IMR-90 (cell line): Measurements from ENCODE around the gene MFGE8. TPM values are rescaled to one million over a fixed set of nuclear protein-coding genes. Genes with fewer than 3 reads are reported as not detected.
A peak's percentile ranks its signal among the peaks of the same experiment; 100 is the strongest.

Experiments used
- ATAC-seq: fragments of 200-7000 bp; cut with Tn5 transposase; 2 replicates; pipeline ENCODE4 v1.9.1; 2020; ENCODE audit warnings: low read depth, mild to moderate bottlenecking, moderate library complexity
- BruUV-seq: library from RNA; stranded (reverse); fragments of 400-500 nt; replicated peaks from 2 replicates; lab custom pipeline; 2021; lab: Mats Ljungman, UMichigan
- CTCF ChIA-PET: fragments of 300-600 bp; formaldehyde crosslinking; extraction: SDS; loops from one replicate; lab custom pipeline; 2021; ENCODE audit warnings: antibody characterized with exemption; lab: Yijun Ruan, JAX
- POLR2A ChIA-PET: fragments of 300-600 bp; sonication (Branson Sonifier 250); formaldehyde crosslinking; loops from one replicate; lab custom pipeline; 2022; ENCODE audit warnings: antibody characterized with exemption; ENCODE audit not compliant: unreplicated experiment; lab: Charles Lee
- DNase-seq: peaks from one replicate; pipeline ENCODE4 v3.0.0; 2013
- H2AFZ ChIP-seq: replicated peaks from 2 replicates; pipeline ENCODE3; 2013; ENCODE audit warnings: low read length, mild to moderate bottlenecking; ENCODE audit not compliant: poor library complexity
- H2AK5ac ChIP-seq: 2 replicates; pipeline ENCODE4 v1.6.1; 2013; ENCODE audit warnings: low read depth, low read length, inconsistent platforms
- H2AK9ac ChIP-seq: replicated peaks from 2 replicates; pipeline ENCODE3; 2013; ENCODE audit warnings: mild to moderate bottlenecking, low read depth, low read length, moderate library complexity; ENCODE audit not compliant: poor library complexity
- H2BK120ac ChIP-seq: 2 replicates; pipeline ENCODE4 v1.6.1; 2013; ENCODE audit warnings: low read depth, low read length, inconsistent platforms
- H2BK15ac ChIP-seq: 3 replicates; pipeline ENCODE4 v1.6.1; 2013; ENCODE audit warnings: low read depth, low read length, inconsistent platforms
- H2BK20ac ChIP-seq: 2 replicates; pipeline ENCODE4 v1.6.1; 2013; ENCODE audit warnings: low read depth, mild to moderate bottlenecking, inconsistent platforms, low read length, moderate library complexity
- H2BK5ac ChIP-seq: 2 replicates; pipeline ENCODE4 v1.6.1; 2013; ENCODE audit warnings: mild to moderate bottlenecking, low read depth, low read length, inconsistent platforms; ENCODE audit not compliant: poor library complexity, severe bottlenecking
- H3K14ac ChIP-seq: replicated peaks from 2 replicates; pipeline ENCODE4 v1.6.1; 2013; ENCODE audit warnings: low read depth, low read length, inconsistent platforms
- H3K18ac ChIP-seq: 2 replicates; pipeline ENCODE4 v1.6.1; 2013; ENCODE audit warnings: low read depth, low read length, control low read depth
- H3K23ac ChIP-seq: 2 replicates; pipeline ENCODE4 v1.6.1; 2013; ENCODE audit warnings: low read depth, low read length, inconsistent platforms
- H3K27ac ChIP-seq: 2 replicates; pipeline ENCODE4 v1.5.1; 2013; ENCODE audit warnings: mild to moderate bottlenecking, control low read depth, low read length; ENCODE audit not compliant: insufficient read depth
- H3K27me3 ChIP-seq: 2 replicates; pipeline ENCODE4 v1.6.1; 2013; ENCODE audit warnings: low read length; ENCODE audit not compliant: control insufficient read depth, insufficient read depth
- H3K36me3 ChIP-seq: 2 replicates; pipeline ENCODE4 v1.6.1; 2013; ENCODE audit warnings: low read length, mixed read lengths; ENCODE audit not compliant: control insufficient read depth, insufficient read depth
- H3K4ac ChIP-seq: 2 replicates; pipeline ENCODE4 v1.6.1; 2013; ENCODE audit warnings: low read depth, low read length, inconsistent platforms
- H3K4me1 ChIP-seq: 2 replicates; pipeline ENCODE4 v1.6.1; 2013; ENCODE audit warnings: low read length, mixed read lengths; ENCODE audit not compliant: control insufficient read depth, insufficient read depth
- H3K4me2 ChIP-seq: 2 replicates; pipeline ENCODE4 v1.6.1; 2013; ENCODE audit warnings: low read depth, mild to moderate bottlenecking, control low read depth, low read length, moderate library complexity
- H3K4me3 ChIP-seq: 2 replicates; pipeline ENCODE4 v1.5.1; 2013; ENCODE audit warnings: low read depth, mild to moderate bottlenecking, control low read depth, low read length, moderate library complexity; ENCODE audit not compliant: insufficient read depth
- H3K56ac ChIP-seq: 2 replicates; pipeline ENCODE4 v1.6.1; 2013; ENCODE audit warnings: low read length, inconsistent platforms; ENCODE audit not compliant: insufficient read depth; ENCODE audit errors: extremely low read depth
- H3K79me1 ChIP-seq, 2 experiments: 2 replicates each; pipeline ENCODE4 v1.6.1; 2013; ENCODE audit warnings: low read length in 2 of 2, inconsistent platforms in 1 of 2, low read depth in 1 of 2
- H3K9ac ChIP-seq: 2 replicates; pipeline ENCODE4 v1.6.1; 2013; ENCODE audit warnings: low read depth, low read length, control low read depth
- H3K9me1 ChIP-seq: 2 replicates; pipeline ENCODE4 v1.6.1; 2013; ENCODE audit warnings: low read length, inconsistent platforms; ENCODE audit not compliant: insufficient read depth
- H3K9me3 ChIP-seq: 2 replicates; pipeline ENCODE4 v1.6.1; 2013; ENCODE audit warnings: low read length; ENCODE audit not compliant: control insufficient read depth, insufficient read depth
- H4K20me1 ChIP-seq: 2 replicates; pipeline ENCODE4 v1.6.1; 2013; ENCODE audit warnings: low read length, inconsistent platforms; ENCODE audit not compliant: insufficient read depth
- H4K5ac ChIP-seq: 2 replicates; pipeline ENCODE4 v1.6.1; 2013; ENCODE audit warnings: mild to moderate bottlenecking, low read depth, low read length, control low read depth
- H4K8ac ChIP-seq, 2 experiments: 2 replicates each; pipeline ENCODE4 v1.6.1; 2013; ENCODE audit warnings: low read depth in 2 of 2, low read length in 2 of 2, control low read depth in 1 of 2, inconsistent platforms in 1 of 2
- H4K91ac ChIP-seq: 2 replicates; pipeline ENCODE4 v1.6.1; 2013; ENCODE audit warnings: low read depth, low read length, inconsistent platforms; ENCODE audit not compliant: insufficient read depth
- BHLHE40 ChIP-seq: fragments of 150-350 bp; IDR thresholded peaks from 2 replicates; pipeline ENCODE4 v1.6.1; 2016; ENCODE audit warnings: mild to moderate bottlenecking, low read depth, low read length
- CHD1 ChIP-seq: IDR thresholded peaks from 2 replicates; pipeline ENCODE4 v1.6.1; 2012; ENCODE audit warnings: low read depth, low read length, improper control_type of control experiment
- MAFK ChIP-seq: IDR thresholded peaks from 2 replicates; pipeline ENCODE4 v1.6.1; 2012; ENCODE audit warnings: low read depth, low read length, improper control_type of control experiment
- MAZ ChIP-seq: IDR thresholded peaks from 2 replicates; pipeline ENCODE4 v1.6.1; 2012; ENCODE audit warnings: low read depth, mild to moderate bottlenecking, low read length, improper control_type of control experiment, moderate library complexity, borderline replicate concordance
- MXI1 ChIP-seq: IDR thresholded peaks from 2 replicates; pipeline ENCODE4 v1.6.1; 2012; ENCODE audit warnings: low read depth, mild to moderate bottlenecking, low read length, moderate library complexity, borderline replicate concordance
- POLR2A ChIP-seq: IDR thresholded peaks from 2 replicates; pipeline ENCODE4 v1.6.1; 2012; ENCODE audit warnings: mild to moderate bottlenecking, low read depth, low read length
- RAD21 ChIP-seq: IDR thresholded peaks from 2 replicates; pipeline ENCODE4 v1.6.1; 2012; ENCODE audit warnings: low read length, improper control_type of control experiment
- SMC3 ChIP-seq: fragments of 150-350 bp; IDR thresholded peaks from 2 replicates; pipeline ENCODE4 v1.6.1; 2016; ENCODE audit warnings: low read depth, mild to moderate bottlenecking, antibody characterized with exemption, low read length, moderate library complexity
- WGBS, 2 experiments: methylation state at CpG; one replicate each; pipeline versions ENCODE4 v1.1.5 to v1.1.7; 2013; ENCODE audit warnings: missing lambda C conversion rate in 2 of 2; ENCODE audit not compliant: insufficient read length in 1 of 2; ENCODE audit errors: extremely low coverage in 2 of 2; 5-methylcytosine and 5-hydroxymethylcytosine counted together
- dilution Hi-C: fragments of 300-500 bp; cut with HindIII; formaldehyde crosslinking; loops from one replicate; pipeline ENCODE4 v1.14.3; 2018; ENCODE audit warnings: low sequenced_read_pairs; ENCODE audit not compliant: unreplicated experiment
- in situ Hi-C: fragments of 300-500 bp; cut with MboI; formaldehyde crosslinking; loops from 3 replicates; pipeline ENCODE4 v1.14.3; 2019; ENCODE audit warnings: low sequenced_read_pairs, inconsistent platforms, mixed read lengths
- intact Hi-C: fragments of 100-400 bp; cut with micrococcal nuclease; formaldehyde crosslinking; loops from 2 replicates; pipeline ENCODE4 v1.10.0; 2022
- polyA plus RNA-seq, 3 experiments: library from polyadenylated mRNA; depleted of rRNA; stranded (reverse); fragments of >200 nt; gene quantifications; 2 replicates each; pipeline ENCODE4 v1.2.3, GENCODE V29; 2012; ENCODE audit warnings: low replicate concordance in 1 of 3
- total RNA-seq: library from RNA; depleted of rRNA; stranded (reverse); fragments of >200 nt; gene quantifications from 2 replicates; pipeline ENCODE4 v1.2.3, GENCODE V29; 2012
- TF ChIP-seq, protein P1 (sequence below): fragments of 150-350 bp; IDR thresholded peaks from 2 replicates; pipeline ENCODE4 v1.6.1; 2017; ENCODE audit warnings: mild to moderate bottlenecking, antibody characterized with exemption, low read length, low read depth
- TF ChIP-seq, protein P2 (sequence below): fragments of 150-350 bp; IDR thresholded peaks from 2 replicates; pipeline ENCODE4 v1.6.1; 2016; ENCODE audit warnings: low read depth, mild to moderate bottlenecking, low read length, moderate library complexity, borderline replicate concordance
- TF ChIP-seq, protein P3 (sequence below): conservative IDR thresholded peaks from 2 replicates; pipeline ENCODE4 v1.5.1; 2012; ENCODE audit warnings: mild to moderate bottlenecking, low read depth, low read length, improper control_type of control experiment

MFGE8 gene
- total and polyA plus RNA-seq, 2 of the 4 experiments (the other 2 are of a cell fraction) = 232 to 1,912 TPM

DNA sequence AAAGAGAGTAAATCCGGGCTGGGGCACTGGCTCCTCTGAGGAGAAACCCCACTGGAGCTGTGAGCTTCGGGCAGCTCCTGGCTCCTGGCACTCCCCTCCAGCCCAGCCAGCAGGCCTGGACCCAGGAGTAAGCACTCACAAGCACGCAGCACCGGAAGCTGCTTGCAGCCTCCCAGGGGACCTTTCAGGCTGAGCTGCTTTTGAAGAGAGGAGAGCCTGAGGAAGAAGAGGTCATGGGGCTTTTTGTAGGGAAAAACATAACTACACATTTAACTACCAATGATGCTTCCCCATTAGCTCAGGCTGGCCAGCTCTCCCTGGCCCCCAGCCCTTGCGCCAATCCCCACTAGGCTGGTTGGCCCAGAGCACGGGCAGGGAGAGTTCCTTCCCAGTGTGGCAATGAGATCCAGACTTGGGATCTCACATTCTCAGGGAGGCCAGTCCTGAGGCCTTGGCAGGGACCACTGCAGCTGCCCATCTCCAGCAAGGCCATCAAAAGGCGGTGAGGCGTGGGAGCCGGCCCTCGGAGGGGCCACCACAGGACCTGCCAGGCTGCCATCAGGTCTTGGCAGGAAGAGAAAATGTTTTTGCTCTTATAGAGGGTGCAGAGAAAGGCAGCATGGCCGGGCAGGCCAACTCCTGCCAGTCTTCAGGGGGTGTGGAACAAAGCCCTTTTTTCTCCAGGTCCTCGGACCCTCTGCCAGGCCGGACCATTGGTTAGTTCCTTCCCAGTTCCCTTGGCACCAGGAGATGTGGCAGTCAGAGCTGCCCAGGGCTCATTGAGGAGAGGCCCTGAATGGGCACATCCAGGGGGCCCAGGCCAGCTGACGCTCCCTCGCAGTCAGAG, 41.5 kb upstream of the MFGE8 start:
- ChIA-PET POLR2A (no interaction called here), CTCF (no interaction called here)
- Histone ChIP-seq H2AK5ac (no peak overlapping the region), H3K23ac (no peak overlapping the region), H3K4me3 (no peak overlapping the region), H3K18ac (no peak overlapping the region; the same call in 1 of the 2 replicates), H2BK20ac (no peak overlapping the region), H3K36me3 (no peaks in the 10 kb centered on the region), H2BK5ac (no peak overlapping the region), H3K14ac (no peak overlapping the region), H3K4ac (0 out of 2 replicates have a peak overlapping the region, but pooled peaks have one; percentile 39), H4K5ac (peak overlapping the region; percentile 12; the same call in 1 of the 2 replicates), H3K9me1 (no peaks in the 10 kb centered on the region), H3K9ac (no peak overlapping the region), H3K56ac (no peak overlapping the region), H4K20me1 (no peaks in the 10 kb centered on the region), H4K8ac (peak overlapping the region; percentile 4 to 65; a peak in 2 of 4 replicates), H4K91ac (no peak overlapping the region; the same call in none of the 2 replicates), H2BK120ac (no peak overlapping the region), H3K9me3 (no peaks in the 10 kb centered on the region), H3K4me2 (no peak overlapping the region), H3K27ac (no peak overlapping the region), H3K4me1 (peaks cover 2% of the 10 kb centered on the region; the same call in 1 of the 2 replicates), H2AFZ (peak overlapping the region; percentile 87), H2AK9ac (no peak overlapping the region), H2BK15ac (no peak overlapping the region), H3K27me3 (no peaks in the 10 kb centered on the region), H3K79me1 (no peaks in the 10 kb centered on the region)
- WGBS, 2 experiments = 69% methylated on average over 4 of the region's 15 CpGs; no CpG with 5 or more reads in 1 of the 2 experiments
- no peak for TF ChIP-seq CHD1
- TF ChIP-seq BHLHE40 = no peak
- no peak for TF ChIP-seq MAFK
- TF ChIP-seq, protein P1, sequence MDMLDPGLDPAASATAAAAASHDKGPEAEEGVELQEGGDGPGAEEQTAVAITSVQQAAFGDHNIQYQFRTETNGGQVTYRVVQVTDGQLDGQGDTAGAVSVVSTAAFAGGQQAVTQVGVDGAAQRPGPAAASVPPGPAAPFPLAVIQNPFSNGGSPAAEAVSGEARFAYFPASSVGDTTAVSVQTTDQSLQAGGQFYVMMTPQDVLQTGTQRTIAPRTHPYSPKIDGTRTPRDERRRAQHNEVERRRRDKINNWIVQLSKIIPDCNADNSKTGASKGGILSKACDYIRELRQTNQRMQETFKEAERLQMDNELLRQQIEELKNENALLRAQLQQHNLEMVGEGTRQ = no peak
- TF ChIP-seq RAD21 = no peak
- no peak for TF ChIP-seq MAZ
- TF ChIP-seq, protein P2, sequence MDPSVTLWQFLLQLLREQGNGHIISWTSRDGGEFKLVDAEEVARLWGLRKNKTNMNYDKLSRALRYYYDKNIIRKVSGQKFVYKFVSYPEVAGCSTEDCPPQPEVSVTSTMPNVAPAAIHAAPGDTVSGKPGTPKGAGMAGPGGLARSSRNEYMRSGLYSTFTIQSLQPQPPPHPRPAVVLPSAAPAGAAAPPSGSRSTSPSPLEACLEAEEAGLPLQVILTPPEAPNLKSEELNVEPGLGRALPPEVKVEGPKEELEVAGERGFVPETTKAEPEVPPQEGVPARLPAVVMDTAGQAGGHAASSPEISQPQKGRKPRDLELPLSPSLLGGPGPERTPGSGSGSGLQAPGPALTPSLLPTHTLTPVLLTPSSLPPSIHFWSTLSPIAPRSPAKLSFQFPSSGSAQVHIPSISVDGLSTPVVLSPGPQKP = no peak
- TF ChIP-seq SMC3 = no peak
- TF ChIP-seq MXI1 = no peak
- no peak for TF ChIP-seq POLR2A
- TF ChIP-seq, protein P3, sequence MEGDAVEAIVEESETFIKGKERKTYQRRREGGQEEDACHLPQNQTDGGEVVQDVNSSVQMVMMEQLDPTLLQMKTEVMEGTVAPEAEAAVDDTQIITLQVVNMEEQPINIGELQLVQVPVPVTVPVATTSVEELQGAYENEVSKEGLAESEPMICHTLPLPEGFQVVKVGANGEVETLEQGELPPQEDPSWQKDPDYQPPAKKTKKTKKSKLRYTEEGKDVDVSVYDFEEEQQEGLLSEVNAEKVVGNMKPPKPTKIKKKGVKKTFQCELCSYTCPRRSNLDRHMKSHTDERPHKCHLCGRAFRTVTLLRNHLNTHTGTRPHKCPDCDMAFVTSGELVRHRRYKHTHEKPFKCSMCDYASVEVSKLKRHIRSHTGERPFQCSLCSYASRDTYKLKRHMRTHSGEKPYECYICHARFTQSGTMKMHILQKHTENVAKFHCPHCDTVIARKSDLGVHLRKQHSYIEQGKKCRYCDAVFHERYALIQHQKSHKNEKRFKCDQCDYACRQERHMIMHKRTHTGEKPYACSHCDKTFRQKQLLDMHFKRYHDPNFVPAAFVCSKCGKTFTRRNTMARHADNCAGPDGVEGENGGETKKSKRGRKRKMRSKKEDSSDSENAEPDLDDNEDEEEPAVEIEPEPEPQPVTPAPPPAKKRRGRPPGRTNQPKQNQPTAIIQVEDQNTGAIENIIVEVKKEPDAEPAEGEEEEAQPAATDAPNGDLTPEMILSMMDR = no peak
- intact Hi-C loops = no loop called here
- dilution Hi-C loops = no loop called here
- no peak for DNase-seq
- BruUV-seq = no TSS peak
- peak; percentile 88 for ATAC-seq
- in situ Hi-C loops = no loop called here
